Activated CD4-positive, alpha-beta memory T cell treated with anti-CD3 and anti-CD28 coated beads, Interleukin-2, amount 10 ng/mL, durations not matched to agents 7 days and 5 days (primary cell): ENCODE data around the gene DENND5B. TPM values are rescaled to one million over a fixed set of nuclear protein-coding genes. Genes with fewer than 3 reads are reported as not detected.
"Not testable (repeated sequence)": the region's sequence is repeated elsewhere in the genome, so short reads cannot be mapped to it uniquely, and the experiment has no call there.

Experiments
- CTCF ChIA-PET: fragments of 350-600 bp; sonication (Branson Sonifier 250); formaldehyde crosslinking; loops from one replicate; lab custom pipeline; 2021; ENCODE audit warnings: antibody characterized with exemption, inconsistent platforms; lab: Charles Lee
- POLR2A ChIA-PET: fragments of 350-600 bp; sonication (Branson Sonifier 250); formaldehyde crosslinking; loops from one replicate; lab custom pipeline; 2021; ENCODE audit warnings: antibody characterized with exemption; lab: Charles Lee
- DNase-seq: peaks from one replicate; pipeline ENCODE4 v3.0.0-alpha.2; 2020
- H3K27ac Mint-ChIP-seq: one replicate; pipeline ENCODE4 v1.8.0; 2021; ENCODE audit warnings: mild to moderate bottlenecking, mixed read lengths
- H3K27me3 Mint-ChIP-seq: one replicate; pipeline ENCODE4 v1.8.0; 2021; ENCODE audit warnings: mixed read lengths
- H3K36me3 Mint-ChIP-seq: one replicate; pipeline ENCODE4 v1.8.0; 2021; ENCODE audit warnings: low read depth, mixed read lengths
- H3K4me1 Mint-ChIP-seq: one replicate; pipeline ENCODE4 v1.8.0; 2021; ENCODE audit warnings: mixed read lengths
- H3K4me3 Mint-ChIP-seq: one replicate; pipeline ENCODE4 v1.8.0; 2021; ENCODE audit warnings: mild to moderate bottlenecking, mixed read lengths
- H3K9me3 Mint-ChIP-seq: one replicate; pipeline ENCODE4 v1.8.0; 2021; ENCODE audit warnings: mixed read lengths
- total RNA-seq, 2 experiments: library from RNA; stranded (reverse); gene quantifications; one replicate each; pipeline ENCODE4 v1.2.3, GENCODE V29; 2021

Gene DENND5B
- total RNA-seq, 2 experiments from 2014 or later = 0.35 to 0.81 TPM

- Mint-ChIP-seq H3K4me1 (no peaks in the 10 kb centered on the region), H3K9me3 (peaks cover 2% of the 10 kb centered on the region), H3K36me3 (no peaks in the 10 kb centered on the region), H3K27me3 (no peaks in the 10 kb centered on the region), H3K27ac (no peak overlapping the region), H3K4me3 (no peak overlapping the region)
- ChIA-PET POLR2A (no interaction called here), CTCF (no interaction called here)
- no peak for DNase-seq
Measured at GRCh38 chr12:31504625-31505222, 86.2 kb downstream of the DENND5B start.

GRCh38 chr12:31501014-31501413 is 89.9 kb downstream of the DENND5B start:
- H3K4me3 Mint-ChIP-seq, H3K27ac Mint-ChIP-seq, CTCF ChIA-PET, POLR2A ChIA-PET, DNase-seq, H3K27me3 Mint-ChIP-seq, H3K36me3 Mint-ChIP-seq, H3K9me3 Mint-ChIP-seq, H3K4me1 Mint-ChIP-seq: not testable (repeated sequence)

- Mint-ChIP-seq H3K36me3 (no peaks in the 10 kb centered on the region), H3K9me3 (no peaks in the 10 kb centered on the region), H3K27me3 (peaks cover 6% of the 10 kb centered on the region), H3K4me1 (no peaks in the 10 kb centered on the region), H3K27ac (no peak overlapping the region), H3K4me3 (no peak overlapping the region)
- DNase-seq = no peak
- CTCF ChIA-PET = no interaction called here
- POLR2A ChIA-PET = no interaction called here
Measured at GRCh38 chr12:31499567-31499966, 91.4 kb downstream of the DENND5B start.

- H3K36me3 Mint-ChIP-seq = no peaks in the 10 kb centered on the region
- H3K9me3 Mint-ChIP-seq = no peaks in the 10 kb centered on the region
- H3K4me1 Mint-ChIP-seq = no peaks in the 10 kb centered on the region
- H3K4me3 Mint-ChIP-seq = no peak overlapping the region
- no peak overlapping the region for H3K27ac Mint-ChIP-seq
- H3K27me3 Mint-ChIP-seq = peaks cover 7% of the 10 kb centered on the region
- ChIA-PET POLR2A (no interaction called here), CTCF (no interaction called here)
- DNase-seq = no peak
Measured at GRCh38 chr12:31498424-31498823, 92.5 kb downstream of the DENND5B start.

- ChIA-PET POLR2A (no interaction called here), CTCF (no interaction called here)
- no peak overlapping the region for H3K27ac Mint-ChIP-seq
- no peak for DNase-seq
- H3K4me1 Mint-ChIP-seq = no peaks in the 10 kb centered on the region
- H3K9me3 Mint-ChIP-seq = no peaks in the 10 kb centered on the region
- no peaks in the 10 kb centered on the region for H3K36me3 Mint-ChIP-seq
- H3K27me3 Mint-ChIP-seq = peaks cover 11% of the 10 kb centered on the region
- no peak overlapping the region for H3K4me3 Mint-ChIP-seq
Measured at GRCh38 chr12:31496257-31496656, 94.7 kb downstream of the DENND5B start.

- DNase-seq = no peak
- no peaks in the 10 kb centered on the region for H3K36me3 Mint-ChIP-seq
- H3K4me1 Mint-ChIP-seq = no peaks in the 10 kb centered on the region
- H3K9me3 Mint-ChIP-seq = no peaks in the 10 kb centered on the region
- ChIA-PET POLR2A (no interaction called here), CTCF (no interaction called here)
- peaks cover 20% of the 10 kb centered on the region for H3K27me3 Mint-ChIP-seq
- no peak overlapping the region for H3K4me3 Mint-ChIP-seq
- H3K27ac Mint-ChIP-seq = no peak overlapping the region
Measured at GRCh38 chr12:31494455-31494854, 96.5 kb downstream of the DENND5B start.

GRCh38 chr12:31492599-31493196 is 98.2 kb downstream of the DENND5B start:
- no peak overlapping the region for H3K27ac Mint-ChIP-seq
- no peaks in the 10 kb centered on the region for H3K36me3 Mint-ChIP-seq
- H3K9me3 Mint-ChIP-seq = no peaks in the 10 kb centered on the region
- no peak overlapping the region for H3K4me3 Mint-ChIP-seq
- POLR2A ChIA-PET = no interaction called here
- CTCF ChIA-PET = interaction anchor here (1.5 kb wide), 1 partner anchor 143 kb away, joined by 3 read pairs; no protein-coding TSS in a partner anchor
- H3K4me1 Mint-ChIP-seq = no peaks in the 10 kb centered on the region
- DNase-seq = no peak
- peaks cover 19% of the 10 kb centered on the region for H3K27me3 Mint-ChIP-seq

- peaks cover 19% of the 10 kb centered on the region for H3K27me3 Mint-ChIP-seq
- no peak overlapping the region for H3K27ac Mint-ChIP-seq
- H3K4me1 Mint-ChIP-seq = no peaks in the 10 kb centered on the region
- no peaks in the 10 kb centered on the region for H3K36me3 Mint-ChIP-seq
- ChIA-PET CTCF (interaction anchor here (1.5 kb wide), 1 partner anchor 144 kb away, joined by 3 read pairs; no protein-coding TSS in a partner anchor), POLR2A (no interaction called here)
- no peaks in the 10 kb centered on the region for H3K9me3 Mint-ChIP-seq
- DNase-seq = no peak
- H3K4me3 Mint-ChIP-seq = no peak overlapping the region
Measured at GRCh38 chr12:31491841-31492598, 98.9 kb downstream of the DENND5B start.

GRCh38 chr12:31491241-31491794 is 99.6 kb downstream of the DENND5B start:
- CTCF ChIA-PET = interaction anchor here (1.5 kb wide), 1 partner anchor 144 kb away, joined by 3 read pairs; no protein-coding TSS in a partner anchor
- no peak for DNase-seq
- no peaks in the 10 kb centered on the region for H3K36me3 Mint-ChIP-seq
- no peaks in the 10 kb centered on the region for H3K4me1 Mint-ChIP-seq
- H3K27me3 Mint-ChIP-seq = peaks cover 19% of the 10 kb centered on the region
- POLR2A ChIA-PET = no interaction called here
- no peak overlapping the region for H3K27ac Mint-ChIP-seq
- H3K4me3 Mint-ChIP-seq = no peak overlapping the region
- H3K9me3 Mint-ChIP-seq = no peaks in the 10 kb centered on the region

GRCh38 chr12:31488737-31489338 is 102.1 kb downstream of the DENND5B start:
- H3K36me3 Mint-ChIP-seq = no peaks in the 10 kb centered on the region
- ChIA-PET CTCF (interaction anchor here (0.7 kb wide), 1 partner anchor 86 kb away, joined by 4 read pairs; no protein-coding TSS in a partner anchor), POLR2A (no interaction called here)
- H3K4me3 Mint-ChIP-seq = no peak overlapping the region
- H3K9me3 Mint-ChIP-seq = no peaks in the 10 kb centered on the region
- no peak overlapping the region for H3K27ac Mint-ChIP-seq
- no peaks in the 10 kb centered on the region for H3K4me1 Mint-ChIP-seq
- peaks cover 18% of the 10 kb centered on the region for H3K27me3 Mint-ChIP-seq
- DNase-seq = no peak

- no peaks in the 10 kb centered on the region for H3K36me3 Mint-ChIP-seq
- DNase-seq = no peak
- H3K4me1 Mint-ChIP-seq = no peaks in the 10 kb centered on the region
- ChIA-PET CTCF (no interaction called here), POLR2A (no interaction called here)
- H3K27ac Mint-ChIP-seq = no peak overlapping the region
- H3K27me3 Mint-ChIP-seq = peaks cover 10% of the 10 kb centered on the region
- no peaks in the 10 kb centered on the region for H3K9me3 Mint-ChIP-seq
- no peak overlapping the region for H3K4me3 Mint-ChIP-seq
Measured at GRCh38 chr12:31485571-31485970, 105.4 kb downstream of the DENND5B start.

GRCh38 chr12:31482816-31483215 is 108.1 kb downstream of the DENND5B start:
- no peaks in the 10 kb centered on the region for H3K36me3 Mint-ChIP-seq
- H3K27me3 Mint-ChIP-seq = no peaks in the 10 kb centered on the region
- CTCF ChIA-PET = no interaction called here

GRCh38 chr12:31481415-31481814 is 109.5 kb downstream of the DENND5B start:
- CTCF ChIA-PET = no interaction called here
- H3K4me1 Mint-ChIP-seq = no peaks in the 10 kb centered on the region
- no peaks in the 10 kb centered on the region for H3K36me3 Mint-ChIP-seq
- DNase-seq = no peak
- H3K27me3 Mint-ChIP-seq = no peaks in the 10 kb centered on the region
- no peaks in the 10 kb centered on the region for H3K9me3 Mint-ChIP-seq
- POLR2A ChIA-PET = no interaction called here
- no peak overlapping the region for H3K4me3 Mint-ChIP-seq
- no peak overlapping the region for H3K27ac Mint-ChIP-seq

More at GRCh38 chr12:31482816-31483215, 108.1 kb downstream of the DENND5B start:
- H3K27ac Mint-ChIP-seq = no peak overlapping the region
- H3K4me1 Mint-ChIP-seq = no peaks in the 10 kb centered on the region
- POLR2A ChIA-PET = no interaction called here
- DNase-seq = no peak
- no peaks in the 10 kb centered on the region for H3K9me3 Mint-ChIP-seq
- H3K4me3 Mint-ChIP-seq = no peak overlapping the region
